Keratinocyte (primary cell): Measurements from ENCODE around the gene ABCC8. TPM values are rescaled to one million over a fixed set of nuclear protein-coding genes. Genes with fewer than 3 reads are reported as not detected.

ENCODE experiments used
- DNase-seq: peaks from one replicate; pipeline ENCODE4 v3.0.0-alpha.2; 2011; ENCODE audit warnings: low read depth, missing footprints, low spot score
- FAIRE-seq: peaks from 2 replicates; lab custom pipeline; 2011; peaks lifted over from hg19 to GRCh38; lab: Jason Lieb, UNC
- H2AFZ ChIP-seq: 2 replicates; pipeline ENCODE4 v1.6.0; 2012; ENCODE audit warnings: low read length, control low read depth, inconsistent platforms; ENCODE audit not compliant: control insufficient read depth
- H3K27ac ChIP-seq: 2 replicates; pipeline ENCODE4 v1.5.1; 2011; ENCODE audit warnings: low read length; ENCODE audit not compliant: control insufficient read depth, insufficient read depth
- H3K27me3 ChIP-seq: 3 replicates; pipeline ENCODE4 v1.6.0; 2011; ENCODE audit warnings: low read length; ENCODE audit not compliant: control insufficient read depth, insufficient read depth; ENCODE audit errors: extremely low read depth
- H3K36me3 ChIP-seq, 2 experiments: 2 replicates in 1 of 2; 3 replicates in 1 of 2; pipeline ENCODE4 v1.5.1; 2011; ENCODE audit warnings: low read length in 2 of 2, mild to moderate bottlenecking in 1 of 2; ENCODE audit not compliant: control insufficient read depth in 2 of 2, insufficient read depth in 2 of 2; ENCODE audit errors: extremely low read depth in 1 of 2
- H3K4me1 ChIP-seq: 3 replicates; pipeline ENCODE4 v1.5.1; 2011; ENCODE audit warnings: low read length; ENCODE audit not compliant: control insufficient read depth, insufficient read depth; ENCODE audit errors: extremely low read depth
- H3K4me2 ChIP-seq: 3 replicates; pipeline ENCODE4 v1.6.0; 2011; ENCODE audit warnings: low read depth, low read length; ENCODE audit not compliant: control insufficient read depth, insufficient read depth; ENCODE audit errors: extremely low read depth
- H3K4me3 ChIP-seq, 3 experiments: fragments of 200-600 bp in 1 of 3; sonication (generic) in 1 of 3; 2 replicates in 2 of 3; 3 replicates in 1 of 3; pipeline ENCODE4 v1.5.1; 2011 to 2016; ENCODE audit warnings: low read length in 3 of 3, mild to moderate bottlenecking in 3 of 3, control low read depth in 2 of 3, inconsistent platforms in 1 of 3, low read depth in 1 of 3, mixed read lengths in 1 of 3, mixed run types in 1 of 3, moderate library complexity in 1 of 3; ENCODE audit not compliant: control insufficient read depth in 2 of 3, insufficient read depth in 2 of 3; ENCODE audit errors: extremely low read depth in 1 of 3
- H3K79me2 ChIP-seq: 2 replicates; pipeline ENCODE4 v1.6.0; 2012; ENCODE audit warnings: low read length; ENCODE audit not compliant: control insufficient read depth, insufficient read depth
- H3K9ac ChIP-seq: 3 replicates; pipeline ENCODE4 v1.6.0; 2011; ENCODE audit warnings: low read length; ENCODE audit not compliant: control insufficient read depth, insufficient read depth; ENCODE audit errors: extremely low read depth
- H3K9me1 ChIP-seq: 3 replicates; pipeline ENCODE4 v1.6.0; 2011; ENCODE audit warnings: low read length; ENCODE audit not compliant: control insufficient read depth, insufficient read depth; ENCODE audit errors: extremely low read depth
- H3K9me3 ChIP-seq: 2 replicates; pipeline ENCODE4 v1.5.1; 2012; ENCODE audit warnings: low read depth, low read length; ENCODE audit not compliant: control insufficient read depth
- H4K20me1 ChIP-seq: 3 replicates; pipeline ENCODE4 v1.6.0; 2011; ENCODE audit warnings: low read length; ENCODE audit not compliant: control insufficient read depth, insufficient read depth; ENCODE audit errors: extremely low read depth
- CTCF ChIP-seq, 3 experiments: IDR thresholded peaks in 1 of 3; conservative IDR thresholded peaks in 1 of 3; optimal IDR thresholded peaks in 1 of 3; 2 replicates in 2 of 3; 3 replicates in 1 of 3; pipeline versions ENCODE3 to v1.5.1; 2011; ENCODE audit warnings: low read length in 3 of 3, mild to moderate bottlenecking in 3 of 3, moderate library complexity in 2 of 3, control low read depth in 1 of 3, inconsistent platforms in 1 of 3; ENCODE audit not compliant: insufficient read depth in 2 of 3; ENCODE audit errors: extremely low read depth in 1 of 3
- EZH2 ChIP-seq: IDR thresholded peaks from one replicate; pipeline ENCODE4 v1.6.1; 2012; ENCODE audit warnings: inconsistent platforms, mild to moderate bottlenecking, low read length, moderate library complexity
- dilution Hi-C: fragments of 300-500 bp; cut with MboI; formaldehyde crosslinking; loops from one replicate; pipeline ENCODE4 v1.7.0; 2020; ENCODE audit warnings: low sequenced_read_pairs; ENCODE audit not compliant: extremely low pct_ligation_motif_present
- polyA plus RNA-seq, 5 experiments: library from polyadenylated mRNA; depleted of rRNA in 3 of 5; stranded (reverse) in 3 of 5; stranded (forward) in 1 of 5; unstranded in 1 of 5; fragments of >200 nt; gene quantifications; 1 replicate in 1 of 5; 2 replicates in 3 of 5; 3 replicates in 1 of 5; pipeline versions ENCODE4 v1.2.1 to v1.2.3, GENCODE V29; 2011 to 2012; ENCODE audit warnings: missing spikeins in 2 of 5, low read depth in 1 of 5, low replicate concordance in 1 of 5

The ABCC8 gene
- polyA plus RNA-seq, 1 donor (not counting 4 experiments of a cell fraction or from before 2014, with no cell fraction given) = not detected

GRCh38 chr11:17477361-17477760 lies 716 bp upstream of the ABCC8 start:
- Histone ChIP-seq H3K9me1 (no peaks in the 10 kb centered on the region), H3K27me3 (peaks cover 65% of the 10 kb centered on the region), H3K4me2 (no peak overlapping the region), H4K20me1 (no peaks in the 10 kb centered on the region), H3K27ac (no peak overlapping the region), H3K79me2 (no peaks in the 10 kb centered on the region), H3K9me3 (no peaks in the 10 kb centered on the region), H3K36me3 (no peaks in the 10 kb centered on the region), H3K9ac (no peak overlapping the region), H2AFZ (no peak overlapping the region), H3K4me1 (no peaks in the 10 kb centered on the region), H3K4me3 (no peak overlapping the region)
- DNase-seq (no peak), FAIRE-seq (no peak)
- dilution Hi-C loops = no loop called here
- TF ChIP-seq EZH2 (peak; percentile 68), CTCF (optimal IDR thresholded peaks at IDR 0.05 in 1 of 3, IDR thresholded peaks at IDR 0.05 in 1 of 3, conservative IDR thresholded peaks at IDR 0.05 in 1 of 3; ENCODE audit: extremely low read depth in 1 of 3, insufficient read depth in 2 of 3, low read length in 3 of 3) (no peak)

GRCh38 chr11:17477084-17477333 lies 364 bp upstream of the ABCC8 start:
- dilution Hi-C loops = no loop called here
- Histone ChIP-seq H3K79me2 (no peaks in the 10 kb centered on the region), H3K36me3 (no peaks in the 10 kb centered on the region), H3K27me3 (peaks cover 67% of the 10 kb centered on the region), H3K4me2 (no peak overlapping the region), H3K27ac (no peak overlapping the region), H3K9me3 (no peaks in the 10 kb centered on the region), H4K20me1 (no peaks in the 10 kb centered on the region), H3K4me3 (no peak overlapping the region), H3K9ac (no peak overlapping the region), H2AFZ (no peak overlapping the region), H3K9me1 (no peaks in the 10 kb centered on the region), H3K4me1 (no peaks in the 10 kb centered on the region)
- TF ChIP-seq EZH2 (no peak), CTCF (optimal IDR thresholded peaks at IDR 0.05 in 1 of 3, IDR thresholded peaks at IDR 0.05 in 1 of 3, conservative IDR thresholded peaks at IDR 0.05 in 1 of 3; ENCODE audit: extremely low read depth in 1 of 3, insufficient read depth in 2 of 3, low read length in 3 of 3) (no peak)
- FAIRE-seq (no peak), DNase-seq (no peak)
